CD4-positive, alpha-beta T cell treated with Interleukin-4 for 1 hour (primary cell): Measurements from ENCODE around the gene LUZP1.

Experiments
- DNase-seq, 2 donors: peaks; one replicate each; pipeline ENCODE4 v3.0.0-alpha.2; 2020 to 2022

Gene LUZP1

DNA sequence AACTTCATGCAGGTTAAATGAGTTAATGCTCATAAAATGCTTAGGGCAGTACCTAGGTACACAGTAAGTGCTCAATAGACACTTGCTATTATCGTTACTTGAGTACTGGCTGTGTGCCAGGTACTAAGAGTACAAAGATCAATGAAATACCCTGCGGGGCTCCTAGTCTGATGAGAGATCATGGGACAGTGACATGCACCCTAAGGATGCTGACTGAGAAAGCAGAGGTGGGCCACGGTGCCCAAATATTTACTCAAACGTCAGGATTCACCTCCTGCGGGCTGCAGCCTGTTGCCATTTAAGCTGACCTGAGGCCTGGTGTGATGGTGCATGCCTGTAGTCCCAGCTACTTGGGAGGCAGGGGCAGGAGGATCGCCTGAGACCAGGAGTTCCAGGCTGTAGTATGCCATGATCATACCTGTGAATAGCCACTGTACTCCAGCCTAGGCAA lies 19.8 kb upstream of the LUZP1 start:
- no peak for DNase-seq

DNA sequence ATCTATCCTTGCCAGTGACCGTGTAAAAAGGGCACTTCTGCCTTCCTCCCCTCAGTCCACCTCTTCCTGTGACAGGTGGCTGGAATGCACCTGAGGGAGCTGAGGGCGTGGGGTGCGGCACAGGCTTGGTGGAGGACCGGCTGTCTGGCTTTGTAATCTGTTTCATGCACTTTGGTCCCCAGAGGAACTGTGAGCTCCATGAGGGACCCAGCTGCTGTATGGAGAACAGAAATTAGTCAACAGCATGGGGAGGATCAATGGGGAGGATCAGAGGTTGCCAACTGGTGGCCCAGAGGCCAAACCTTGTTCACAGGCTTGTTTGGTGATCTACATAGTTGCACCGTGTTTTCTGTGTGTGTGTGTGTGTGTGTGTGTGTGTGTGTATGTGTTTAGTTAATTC lies 19.0 kb upstream of the LUZP1 start:
- no peak for DNase-seq

DNA sequence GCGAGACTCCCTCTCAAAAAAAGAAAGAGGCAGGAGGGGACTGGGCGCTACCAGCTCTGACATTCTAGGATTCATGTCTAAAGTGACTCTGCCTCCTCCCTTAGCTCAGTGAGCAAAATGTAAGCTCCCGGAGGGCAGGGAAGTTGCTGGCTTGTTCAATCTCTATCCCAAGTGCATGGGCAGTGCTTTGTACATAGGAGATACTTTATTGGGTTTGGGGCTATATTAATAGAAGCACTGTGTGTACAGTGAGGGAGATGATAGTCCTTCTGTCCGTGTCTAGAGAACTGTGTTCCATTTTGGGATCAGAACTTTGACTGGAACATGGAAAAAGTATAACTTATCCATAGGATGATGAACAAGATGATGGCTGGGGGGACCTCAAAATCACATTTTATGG lies 16.7 kb upstream of the LUZP1 start:
- no peak for DNase-seq

DNA sequence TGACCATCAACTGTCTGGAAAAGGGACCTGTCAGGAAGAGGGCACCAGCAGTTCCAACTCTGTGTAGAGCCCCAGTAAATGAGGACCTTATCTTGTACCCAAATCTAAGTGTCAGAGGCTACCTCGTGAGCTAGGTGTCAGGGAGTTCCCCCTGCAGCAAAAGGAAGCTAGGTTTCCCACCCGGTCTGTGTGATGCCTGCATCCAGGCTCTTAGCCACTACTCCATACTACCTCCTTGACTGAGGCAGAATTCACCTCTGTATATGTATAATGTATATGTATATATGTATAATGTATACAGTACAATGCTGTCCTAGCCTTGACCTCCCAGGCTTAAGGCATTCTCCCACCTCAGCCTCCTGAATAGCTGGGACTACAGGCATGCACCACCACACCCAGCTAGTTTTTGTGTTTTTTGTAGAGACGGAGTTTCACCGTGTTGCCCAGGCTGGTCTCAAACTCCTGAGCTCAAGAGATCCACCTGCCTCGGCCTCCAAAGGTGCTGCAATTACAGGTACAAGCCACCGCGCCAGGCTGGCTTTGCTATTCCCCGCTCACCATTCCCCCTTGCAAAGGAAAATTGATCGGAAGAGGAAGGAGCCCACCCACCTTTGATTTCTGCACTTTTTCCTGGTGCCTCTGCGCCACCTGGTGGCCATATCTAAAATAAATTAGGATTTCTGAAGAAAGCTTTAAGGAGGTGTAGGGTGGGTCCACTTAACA lies 15.7 kb upstream of the LUZP1 start:
- DNase-seq: peak; percentile 27 to 65

- no peak for DNase-seq
Measured at GRCh38 chr1:23179862-23180261, 11.2 kb upstream of the LUZP1 start.

GRCh38 chr1:23178950-23179349 lies 10.3 kb upstream of the LUZP1 start:
- no peak for DNase-seq

DNA sequence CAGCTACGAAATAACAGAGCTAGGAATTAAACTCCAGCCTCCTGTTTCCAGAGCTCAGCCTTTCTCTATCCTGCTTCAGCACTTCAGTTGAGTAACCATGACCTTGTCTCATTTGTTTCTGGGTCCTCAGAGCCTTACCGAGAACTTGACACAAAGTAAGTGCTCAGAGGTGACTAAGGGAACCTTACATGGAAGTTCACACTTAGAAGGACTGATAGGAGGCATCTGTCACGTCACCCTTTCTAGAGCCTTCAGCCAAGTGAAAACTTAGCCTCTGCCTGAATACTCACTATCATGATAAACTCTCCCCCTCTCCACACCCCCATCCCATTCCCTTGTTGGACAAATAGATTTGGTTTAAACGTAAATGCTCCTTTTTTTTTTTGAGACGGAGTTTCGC lies 9.8 kb upstream of the LUZP1 start:
- DNase-seq: no peak

DNA sequence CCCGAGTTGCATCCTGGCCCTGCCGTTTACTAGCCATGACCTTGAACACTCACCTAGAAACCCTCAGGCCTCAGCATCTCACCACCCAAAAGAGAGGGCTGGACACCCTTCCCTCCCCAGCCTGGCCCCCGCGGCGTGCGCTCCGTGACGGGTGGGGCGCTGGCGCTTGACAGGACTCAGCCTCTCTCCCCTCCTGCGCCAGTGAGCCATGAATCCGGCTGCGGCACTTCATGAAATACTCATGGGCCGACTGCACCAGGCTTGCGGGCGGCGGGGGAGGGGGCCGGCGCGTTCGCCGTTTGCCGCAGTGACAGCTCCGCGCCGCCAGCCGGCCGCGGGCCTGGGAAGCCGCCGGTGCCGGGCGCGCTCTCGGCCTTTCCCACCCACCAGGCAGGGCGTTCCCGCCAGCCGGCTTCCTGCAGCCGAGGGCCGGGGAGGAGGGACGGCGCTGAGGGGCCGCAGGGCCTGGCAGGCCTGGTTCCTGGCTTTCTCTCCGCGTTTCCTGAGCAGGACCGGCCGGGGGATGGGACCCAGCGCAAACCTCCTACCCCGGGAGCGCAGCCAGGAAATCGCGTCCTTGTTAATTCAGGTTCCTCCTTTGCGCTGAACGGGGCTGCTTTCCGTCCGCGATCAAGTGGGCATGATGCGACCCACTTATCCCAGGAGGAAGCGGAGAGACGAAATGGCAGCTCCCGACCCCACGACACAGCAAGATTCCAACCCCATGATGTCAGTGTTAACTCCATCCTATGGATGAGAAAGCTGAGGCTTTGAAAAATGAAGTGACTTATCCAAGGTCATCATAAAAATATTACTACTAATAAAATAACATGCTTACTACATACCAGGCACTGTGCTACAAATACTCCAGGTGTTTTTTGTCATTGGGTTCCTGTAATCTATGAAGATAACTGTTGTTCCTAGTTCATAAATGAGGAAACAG lies 9.1 kb upstream of the LUZP1 start:
- DNase-seq: peak; percentile 34 to 66

DNA sequence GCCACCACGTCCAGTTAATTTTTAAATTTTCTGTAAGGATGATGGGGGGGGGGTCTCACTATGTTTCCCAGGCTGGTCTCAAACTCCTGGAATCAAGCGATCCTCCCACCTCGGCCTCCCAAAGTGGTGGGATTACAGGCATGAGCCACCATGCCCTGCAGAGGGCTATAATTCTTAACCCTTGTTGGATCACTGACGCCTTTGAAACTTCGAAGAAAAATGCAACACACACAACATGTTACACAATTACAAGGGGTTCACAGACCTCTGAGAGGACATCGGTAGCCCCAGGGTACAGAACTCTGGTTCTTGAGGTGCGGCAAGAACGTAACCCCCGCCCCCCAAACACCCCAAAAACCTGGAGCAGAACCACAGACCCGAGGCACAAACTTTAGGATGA lies 8.4 kb upstream of the LUZP1 start:
- no peak for DNase-seq

DNA sequence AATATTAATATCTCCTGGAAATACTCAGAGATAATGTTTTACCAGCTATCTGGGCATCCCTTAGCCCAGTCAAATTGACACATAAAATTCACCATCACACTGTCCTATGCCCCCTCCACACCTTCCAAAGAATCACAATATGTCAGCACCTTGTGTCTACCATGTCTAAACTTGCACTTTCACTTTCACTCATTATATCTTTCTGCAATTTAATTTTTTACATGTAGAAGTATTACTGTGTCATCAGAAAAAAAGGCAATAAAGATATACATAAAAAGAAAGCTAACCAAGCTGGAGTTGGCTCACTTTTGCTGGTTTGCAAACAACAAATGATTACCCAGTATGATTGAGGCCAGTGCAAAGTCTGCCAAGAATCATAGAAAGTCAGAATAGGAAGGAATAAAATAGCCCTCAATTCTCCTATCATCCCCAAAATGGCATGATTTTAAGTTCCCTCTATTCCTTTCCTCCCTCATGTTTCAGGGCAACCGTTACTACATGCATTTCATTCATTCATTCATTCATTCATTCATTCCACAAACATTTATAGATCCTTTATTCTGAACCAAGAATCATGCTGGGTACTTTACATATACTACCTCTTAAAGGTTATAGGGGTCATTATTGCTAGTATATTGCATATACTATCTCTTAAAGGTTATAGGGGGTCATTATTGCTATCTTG lies 5.9 kb upstream of the LUZP1 start:
- no peak for DNase-seq

GRCh38 chr1:23171181-23171755 lies 2.6 kb upstream of the LUZP1 start:
- no peak for DNase-seq

- peak; percentile 22 to 55 for DNase-seq
Measured at GRCh38 chr1:23169727-23170335, 1.2 kb upstream of the LUZP1 start.

DNA sequence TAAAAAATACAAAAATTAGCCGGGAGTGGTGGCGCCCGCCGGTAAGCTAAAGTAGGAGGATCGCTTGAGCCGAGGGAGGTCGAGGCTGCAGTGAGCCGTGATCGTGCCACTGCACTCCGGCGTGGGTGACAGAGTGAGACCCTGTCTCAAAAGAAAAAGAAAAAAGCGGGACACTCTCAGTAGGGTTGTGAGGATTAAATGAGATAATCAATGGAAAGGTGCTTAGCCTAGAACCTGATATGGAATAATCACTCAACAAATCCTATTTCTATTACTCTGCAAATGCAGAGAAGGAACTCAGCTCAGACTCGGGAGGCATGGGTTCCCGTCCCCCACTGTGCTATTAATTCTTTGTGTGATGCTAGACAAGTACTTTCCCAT lies 529 bp upstream of the LUZP1 start:
- DNase-seq: no peak

DNA sequence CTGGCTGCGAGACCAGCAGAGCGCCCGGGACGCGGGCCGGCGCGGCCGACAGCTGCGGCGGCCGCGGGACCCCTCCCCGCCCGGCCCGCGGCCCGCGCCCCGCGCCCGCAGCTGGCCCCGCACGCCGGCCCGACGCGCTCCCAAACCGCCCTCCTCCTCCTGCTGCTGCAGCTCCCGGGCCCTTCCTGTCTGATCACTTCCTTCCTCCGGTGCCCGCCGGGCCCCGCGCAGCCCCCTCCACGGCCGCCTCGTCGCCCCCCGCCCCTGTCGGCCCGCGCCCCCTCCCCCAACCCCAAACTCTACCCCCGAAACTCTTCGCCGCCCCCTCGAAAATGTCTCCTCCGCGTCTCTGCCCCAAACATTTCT lies 594 bp downstream of the LUZP1 start:
- peak in 1 of 2 donors; percentile 18 for DNase-seq

- DNase-seq: peak; percentile 15 to 27
Measured at GRCh38 chr1:23167353-23168078, 1.1 kb downstream of the LUZP1 start.

DNA sequence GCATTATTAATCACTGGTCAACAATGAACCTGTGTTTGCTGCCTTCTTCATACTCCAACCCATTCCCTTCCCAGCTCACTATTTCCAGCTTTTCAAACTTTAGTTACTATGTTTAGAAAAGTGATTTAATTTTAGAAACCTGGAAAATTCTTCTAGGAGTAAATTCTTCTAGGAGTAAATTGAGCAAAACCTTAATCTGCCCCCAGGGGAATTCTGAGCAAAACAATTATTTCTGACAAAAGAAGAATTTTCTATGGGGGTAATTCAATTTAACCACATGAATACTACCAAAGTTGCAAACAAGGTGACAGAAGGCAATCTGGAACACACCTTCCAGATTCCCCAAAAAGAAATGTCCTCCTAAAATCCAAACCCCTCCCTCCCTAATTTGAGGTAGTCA lies 1.8 kb downstream of the LUZP1 start:
- no peak for DNase-seq

GRCh38 chr1:23163395-23163794 lies 5.3 kb downstream of the LUZP1 start:
- DNase-seq: no peak

DNA sequence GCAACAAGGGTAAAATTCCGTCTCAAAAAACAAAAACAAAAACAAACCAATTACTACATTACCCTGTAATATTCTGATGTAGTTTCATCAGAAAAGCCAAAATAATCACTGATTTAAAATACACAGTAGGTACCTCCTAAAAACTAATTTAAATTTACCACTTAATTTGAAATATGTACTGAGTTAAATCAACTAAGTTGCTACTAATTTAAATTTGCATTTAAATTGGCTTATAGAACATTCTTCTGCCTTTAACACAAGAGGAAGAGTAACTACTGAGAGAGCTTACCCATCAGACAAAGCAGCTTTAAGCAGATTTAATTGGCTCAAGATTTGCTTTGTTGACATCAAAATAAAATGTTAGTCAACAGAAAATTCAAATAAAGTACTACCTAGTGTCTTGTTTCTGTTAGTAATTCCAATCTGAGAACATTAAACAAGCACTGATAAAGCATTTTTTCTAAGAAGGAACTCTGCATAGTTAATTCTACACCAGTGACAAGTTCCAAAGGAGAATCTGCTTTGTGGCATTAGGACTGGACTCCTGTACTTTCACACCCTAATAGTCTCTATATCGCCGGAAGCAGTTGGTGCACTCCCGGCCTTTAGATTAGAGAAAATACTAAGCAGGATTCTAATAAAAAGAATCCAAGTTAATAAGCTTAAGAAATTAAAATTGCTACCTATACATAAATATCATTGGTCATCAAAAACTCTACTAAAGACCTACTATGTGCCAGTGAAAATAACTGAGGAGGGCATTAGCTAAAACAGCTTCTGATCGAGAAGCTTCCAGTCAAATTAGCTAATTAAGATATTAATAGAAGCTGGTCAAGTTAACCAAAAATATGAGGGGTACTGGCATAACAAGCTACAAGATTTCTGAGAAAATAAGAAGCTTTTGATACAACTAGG lies 8.4 kb downstream of the LUZP1 start:
- no peak for DNase-seq

DNA sequence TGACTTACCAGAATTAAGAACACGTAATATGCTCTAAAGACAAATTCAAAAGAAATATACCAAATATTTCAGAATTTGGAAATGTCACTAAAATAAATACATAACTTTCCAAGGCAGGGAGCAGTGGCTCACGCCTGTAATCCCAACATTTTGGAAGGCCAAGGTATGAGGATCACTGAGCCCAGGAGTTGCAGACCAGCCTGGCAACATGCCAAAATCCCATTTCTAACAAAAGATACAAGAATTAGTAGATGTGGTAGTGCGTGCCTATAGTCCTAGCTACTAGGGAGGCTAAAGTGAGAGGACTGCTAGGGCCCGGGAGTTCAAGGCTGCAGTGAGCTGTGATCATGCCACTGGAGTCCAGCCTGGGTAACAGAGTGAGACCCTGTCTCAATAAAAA lies 11.7 kb downstream of the LUZP1 start:
- no peak for DNase-seq

DNA sequence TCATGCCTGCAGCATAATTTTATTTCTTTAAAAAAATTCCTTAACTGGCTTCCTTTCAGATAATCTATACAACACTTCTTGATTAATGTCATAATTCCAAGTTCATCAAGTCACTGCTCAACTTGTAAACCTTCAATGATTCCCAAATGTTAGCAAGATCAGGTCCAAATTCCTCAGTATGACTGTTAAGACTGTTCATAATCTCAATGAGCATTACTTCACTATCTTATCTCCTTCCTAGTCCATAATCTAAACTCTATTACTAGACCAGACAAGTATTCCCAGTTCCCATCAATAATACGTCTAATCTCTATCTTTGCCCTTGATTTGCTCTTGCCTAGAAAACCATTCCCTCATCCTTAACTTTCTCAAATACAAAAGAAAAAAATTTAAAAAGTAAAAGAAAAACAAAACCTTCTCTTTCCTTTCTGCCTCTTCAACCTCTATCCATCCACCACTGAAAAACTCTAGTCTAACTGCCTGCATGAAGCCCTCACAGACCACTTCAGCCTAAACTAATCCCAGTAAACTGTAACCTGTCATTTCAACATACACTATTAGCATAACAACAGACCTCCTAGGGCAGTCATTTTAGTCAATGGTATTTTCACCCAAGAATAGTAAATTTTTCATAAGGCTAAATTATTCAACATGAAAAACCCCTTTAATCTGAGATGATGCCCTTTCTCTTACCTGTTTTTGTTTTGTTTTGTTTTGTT lies 15.5 kb downstream of the LUZP1 start:
- no peak for DNase-seq
